H9 (cell line): ENCODE data around the gene C2orf15. TPM values are rescaled to one million over a fixed set of nuclear protein-coding genes. Genes with fewer than 3 reads are reported as not detected.

ENCODE experiments used
- DNase-seq: peaks from one replicate; pipeline ENCODE4 v3.0.0-alpha.2; 2017
- H2AFZ ChIP-seq: one replicate; pipeline ENCODE4 v1.6.1; 2013; ENCODE audit warnings: mild to moderate bottlenecking, low read length, control low read depth, moderate library complexity
- H2AK5ac ChIP-seq: 2 replicates; pipeline ENCODE4 v1.6.1; 2013; ENCODE audit warnings: low read length, control low read depth, mixed read lengths; ENCODE audit not compliant: insufficient read length
- H2BK120ac ChIP-seq: one replicate; pipeline ENCODE4 v1.6.1; 2013; ENCODE audit warnings: low read depth, mild to moderate bottlenecking, low read length, control low read depth, inconsistent platforms; ENCODE audit not compliant: poor library complexity, severe bottlenecking
- H2BK12ac ChIP-seq: 2 replicates; pipeline ENCODE4 v1.6.1; 2013; ENCODE audit warnings: low read length, control low read depth, mixed read lengths, low read depth; ENCODE audit not compliant: insufficient read length
- H2BK15ac ChIP-seq: 2 replicates; pipeline ENCODE4 v1.6.1; 2013; ENCODE audit warnings: low read depth, low read length, control low read depth
- H2BK20ac ChIP-seq: one replicate; pipeline ENCODE4 v1.6.1; 2013; ENCODE audit warnings: low read depth, mild to moderate bottlenecking, low read length, control low read depth, inconsistent platforms; ENCODE audit not compliant: poor library complexity, severe bottlenecking
- H2BK5ac ChIP-seq: 2 replicates; pipeline ENCODE4 v1.6.1; 2013; ENCODE audit warnings: low read length, control low read depth, mixed read lengths; ENCODE audit not compliant: insufficient read length
- H3K14ac ChIP-seq: 2 replicates; pipeline ENCODE4 v1.6.1; 2013; ENCODE audit warnings: low read length, control low read depth; ENCODE audit not compliant: insufficient read depth
- H3K18ac ChIP-seq: 2 replicates; pipeline ENCODE4 v1.6.1; 2013; ENCODE audit warnings: low read depth, mild to moderate bottlenecking, mixed read lengths, low read length, control low read depth; ENCODE audit not compliant: insufficient read length
- H3K23ac ChIP-seq: 2 replicates; pipeline ENCODE4 v1.6.1; 2013; ENCODE audit warnings: low read length, control low read depth, mixed read lengths, low read depth; ENCODE audit not compliant: insufficient read length
- H3K23me2 ChIP-seq: 2 replicates; pipeline ENCODE4 v1.6.1; 2013; ENCODE audit warnings: low read depth, mild to moderate bottlenecking, mixed read lengths, low read length, control low read depth; ENCODE audit not compliant: insufficient read length, poor library complexity, severe bottlenecking
- H3K27ac ChIP-seq: 2 replicates; pipeline ENCODE4 v1.5.1; 2013; ENCODE audit warnings: low read length, control low read depth, mixed read lengths, low read depth; ENCODE audit not compliant: insufficient read length
- H3K27me3 ChIP-seq: 2 replicates; pipeline ENCODE4 v1.6.1; 2013; ENCODE audit warnings: low read length, control low read depth, inconsistent platforms; ENCODE audit not compliant: insufficient read depth
- H3K4ac ChIP-seq: 2 replicates; pipeline ENCODE4 v1.6.1; 2013; ENCODE audit warnings: low read depth, mild to moderate bottlenecking, control low read depth, inconsistent platforms, low read length, moderate library complexity
- H3K4me1 ChIP-seq: 2 replicates; pipeline ENCODE4 v1.6.1; 2013; ENCODE audit warnings: low read length, control low read depth, inconsistent platforms; ENCODE audit not compliant: insufficient read depth
- H3K4me2 ChIP-seq: 2 replicates; pipeline ENCODE4 v1.6.1; 2013; ENCODE audit warnings: low read length, control low read depth, mixed read lengths; ENCODE audit not compliant: insufficient read length, insufficient read depth
- H3K56ac ChIP-seq: 2 replicates; pipeline ENCODE4 v1.6.1; 2013; ENCODE audit warnings: low read depth, mild to moderate bottlenecking, mixed read lengths, low read length, control low read depth; ENCODE audit not compliant: insufficient read length
- H3K79me1 ChIP-seq: 2 replicates; pipeline ENCODE4 v1.6.1; 2013; ENCODE audit warnings: low read depth, mild to moderate bottlenecking, moderate library complexity, low read length, control low read depth, inconsistent platforms; ENCODE audit not compliant: insufficient read depth, poor library complexity, severe bottlenecking
- H3K79me2 ChIP-seq: 2 replicates; pipeline ENCODE4 v1.6.1; 2013; ENCODE audit warnings: low read length, control low read depth, inconsistent platforms; ENCODE audit not compliant: insufficient read depth
- H3K9ac ChIP-seq: 2 replicates; pipeline ENCODE4 v1.6.1; 2013; ENCODE audit warnings: low read length, control low read depth, mixed read lengths; ENCODE audit not compliant: insufficient read length; ENCODE audit errors: extremely low read depth
- H3K9me3 ChIP-seq: one replicate; pipeline ENCODE4 v1.6.1; 2013; ENCODE audit warnings: low read depth, low read length, inconsistent platforms; ENCODE audit not compliant: control insufficient read depth
- H3T11ph ChIP-seq: one replicate; pipeline ENCODE4 v1.6.1; 2013; ENCODE audit warnings: mild to moderate bottlenecking, low read length, control low read depth, inconsistent platforms
- H4K20me1 ChIP-seq: one replicate; pipeline ENCODE4 v1.6.1; 2013; ENCODE audit not compliant: control insufficient read depth, insufficient read length, insufficient read depth
- H4K5ac ChIP-seq: 2 replicates; pipeline ENCODE4 v1.6.1; 2013; ENCODE audit warnings: low read depth, mild to moderate bottlenecking, mixed read lengths, low read length, control low read depth; ENCODE audit not compliant: insufficient read length
- H4K8ac ChIP-seq: replicated peaks from 2 replicates; pipeline ENCODE4 v1.6.1; 2013; ENCODE audit warnings: low read length, control low read depth, mixed read lengths, low read depth; ENCODE audit not compliant: insufficient read length
- H4K91ac ChIP-seq: 2 replicates; pipeline ENCODE4 v1.6.1; 2013; ENCODE audit warnings: low read depth, mild to moderate bottlenecking, moderate library complexity, mixed read lengths, low read length, control low read depth; ENCODE audit not compliant: insufficient read length
- H3K27ac Mint-ChIP-seq, 3 experiments: 2 replicates in 2 of 3; 3 replicates in 1 of 3; pipeline ENCODE4 v1.8.0; 2020 to 2021; ENCODE audit warnings: mixed read lengths in 3 of 3, mild to moderate bottlenecking in 1 of 3, moderate library complexity in 1 of 3
- H3K27me3 Mint-ChIP-seq: 2 replicates; pipeline ENCODE4 v1.8.0; 2021; ENCODE audit warnings: low read depth, mild to moderate bottlenecking, moderate library complexity, mixed read lengths
- H3K36me3 Mint-ChIP-seq, 3 experiments: 2 replicates in 2 of 3; 3 replicates in 1 of 3; pipeline ENCODE4 v1.8.0; 2020 to 2021; ENCODE audit warnings: low read depth in 3 of 3, mixed read lengths in 3 of 3; ENCODE audit not compliant: insufficient read depth in 1 of 3
- H3K4me1 Mint-ChIP-seq, 2 experiments: 2 replicates each; pipeline ENCODE4 v1.8.0; 2020; ENCODE audit warnings: mixed read lengths in 2 of 2
- H3K4me3 Mint-ChIP-seq, 2 experiments: 2 replicates in 1 of 2; 3 replicates in 1 of 2; pipeline ENCODE4 v1.8.0; 2020 to 2021; ENCODE audit warnings: mild to moderate bottlenecking in 2 of 2, mixed read lengths in 2 of 2, moderate library complexity in 1 of 2
- H3K9me3 Mint-ChIP-seq, 2 experiments: 2 replicates in 1 of 2; 3 replicates in 1 of 2; pipeline ENCODE4 v1.8.0; 2020; ENCODE audit warnings: mild to moderate bottlenecking in 2 of 2, mixed read lengths in 2 of 2, moderate library complexity in 1 of 2
- CTCF ChIP-seq: fragments of 200-600 bp; sonication (generic); conservative IDR thresholded peaks from 3 replicates; pipeline ENCODE4 v1.8.0; 2021; ENCODE audit warnings: antibody characterized with exemption, mild to moderate bottlenecking
- WGBS: extraction: QIAGEN DNeasy Blood & Tissue Kit; methylation state at CpG from one replicate; pipeline ENCODE4 v1.1.7; 2013; ENCODE audit warnings: missing lambda C conversion rate, low lambda C conversion rate, mixed read lengths; ENCODE audit not compliant: insufficient read length; ENCODE audit errors: extremely low coverage; 5-methylcytosine and 5-hydroxymethylcytosine counted together
- total RNA-seq: library from RNA; stranded (reverse); gene quantifications from 2 replicates; pipeline ENCODE4 v1.2.1, GENCODE V29; 2021

The C2orf15 gene
- total RNA-seq, 1 experiment from 2014 or later, result 6.2 TPM

GRCh38 chr2:99154643-99155536, 13.4 kb downstream of the C2orf15 start, which contains the start of the genes LIPT1 and TSGA10:
Gene LIPT1 (plus strand): TSS chr2:99154967. CDS start chr2:99161958, 6,991 bp downstream.
Gene TSGA10 (minus strand): TSS chr2:99154942. CDS start chr2:99109439, 45,503 bp downstream.
- Histone ChIP-seq H3K56ac (no peak within 1 kb of the TSS), H3K23me2 (peaks cover 14% of the 10 kb centered on the region), H3K23ac (no peak within 1 kb of the TSS), H3K4ac (no peak within 1 kb of the TSS), H3K14ac (peak within 1 kb of the TSS; percentile 87), H4K91ac (no peak within 1 kb of the TSS), H2BK120ac (no peak within 1 kb of the TSS), H2BK12ac (no peak within 1 kb of the TSS), H3K27ac (no peak within 1 kb of the TSS), H3K4me1 (0 out of 2 replicates have a peak, but pooled peaks cover 2% of the 10 kb centered on the region), H3K18ac (peak within 1 kb of the TSS; percentile 60), H2AK5ac (no peak within 1 kb of the TSS), H4K8ac (no peak within 1 kb of the TSS), H3K27me3 (no peaks in the 10 kb centered on the region), H2BK20ac (no peak within 1 kb of the TSS), H3K9ac (peak within 1 kb of the TSS; percentile 51), H2BK5ac (no peak within 1 kb of the TSS), H3T11ph (no peak within 1 kb of the TSS), H4K5ac (no peak within 1 kb of the TSS), H2AFZ (peak within 1 kb of the TSS; percentile 26), H3K4me2 (peak within 1 kb of the TSS; percentile 89), H3K9me3 (no peaks in the 10 kb centered on the region), H2BK15ac (no peak within 1 kb of the TSS), H4K20me1 (peaks cover 2% of the 10 kb centered on the region), H3K79me2 (no peaks in the 10 kb centered on the region), H3K79me1 (no peaks in the 10 kb centered on the region)
- Mint-ChIP-seq H3K4me3 (peak within 1 kb of the TSS; percentile 87 to 93), H3K9me3 (no peaks in the 10 kb centered on the region), H3K36me3 (peaks cover 10 to 24% (median 17%) of the 10 kb centered on the region in 3 experiments; a peak in 6 of 7 replicates), H3K27ac (peak within 1 kb of the TSS; percentile 33 to 97 (median 96); a peak in 6 of 7 replicates), H3K4me1 (peaks cover 15 to 20% of the 10 kb centered on the region in 2 experiments), H3K27me3 (no peaks in the 10 kb centered on the region)
- WGBS, result no CpG with 5 or more reads among the region's 70 CpGs
- DNase-seq, result peak; percentile 86
- TF ChIP-seq CTCF, result peak; percentile 36; the same call in 2 of the 3 replicates
